K562 (cell line): ENCODE measurements around the gene ACACB. TPM values are rescaled to one million over a fixed set of nuclear protein-coding genes. Genes with fewer than 3 reads are reported as not detected.

Source experiments
- ATAC-seq: fragments of 200-7000 bp; cut with Tn5 transposase; 3 replicates; pipeline ENCODE4 v1.9.1; 2020; ENCODE audit warnings: moderate library complexity
- BruUV-seq: library from RNA; stranded (reverse); fragments of 400-500 nt; replicated peaks from 2 replicates; lab custom pipeline; 2021; lab: Mats Ljungman, UMichigan
- CTCF ChIA-PET: fragments of 300-600 bp; formaldehyde crosslinking; extraction: SDS; loops from one replicate; lab custom pipeline; 2021; ENCODE audit warnings: low intra/inter-chr PET ratio; lab: Yijun Ruan, JAX
- POLR2A ChIA-PET: fragments of 300-600, 350-650 bp; sonication (Branson Sonifier 250); formaldehyde crosslinking; extraction: SDS; loops from one replicate; lab custom pipeline; 2021; ENCODE audit warnings: antibody characterized with exemption, inconsistent platforms; lab: Yijun Ruan, JAX
- DNase-seq, 4 experiments: peaks; one replicate each; pipeline versions ENCODE4 v3.0.0 to v3.0.0-alpha.2; 2011 to 2018; ENCODE audit warnings: low spot score in 3 of 4, mixed read lengths in 3 of 4; ENCODE audit errors: extremely low read depth in 1 of 4
- FAIRE-seq: peaks from 2 replicates; lab custom pipeline; 2011; peaks lifted over from hg19 to GRCh38; lab: Jason Lieb, UNC
- H2AFZ ChIP-seq: 2 replicates; pipeline ENCODE4 v1.6.0; 2011; ENCODE audit warnings: low read depth, low read length, control low read depth, inconsistent platforms
- H3K27ac ChIP-seq: fragments of 200-600 bp; 3 replicates; pipeline ENCODE4 v1.8.0; 2011; ENCODE audit warnings: low read depth, mild to moderate bottlenecking, control low read depth, inconsistent platforms, low read length, moderate library complexity, mixed read lengths; ENCODE audit errors: extremely low read depth
- H3K27me3 ChIP-seq, 2 experiments: fragments of 300-600 bp in 1 of 2; 2 replicates in 1 of 2; 3 replicates in 1 of 2; pipeline versions ENCODE4 v1.6.0 to v1.8.0; 2011; ENCODE audit warnings: inconsistent platforms in 2 of 2, low read length in 2 of 2, mild to moderate bottlenecking in 1 of 2, mixed read lengths in 1 of 2, moderate library complexity in 1 of 2; ENCODE audit not compliant: control insufficient read depth in 2 of 2, insufficient read depth in 2 of 2
- H3K36me3 ChIP-seq: fragments of 300-600 bp; 3 replicates; pipeline ENCODE4 v1.8.0; 2011; ENCODE audit warnings: mild to moderate bottlenecking, low read length, inconsistent platforms; ENCODE audit not compliant: control insufficient read depth, insufficient read depth
- H3K4me1 ChIP-seq, 2 experiments: fragments of 200-600 bp in 1 of 2; replicated peaks in 1 of 2; 2 replicates in 1 of 2; 3 replicates in 1 of 2; pipeline versions ENCODE4 v1.5.1 to v1.8.0; 2011; ENCODE audit warnings: inconsistent platforms in 2 of 2, low read length in 2 of 2, mild to moderate bottlenecking in 1 of 2, mixed read lengths in 1 of 2, moderate library complexity in 1 of 2; ENCODE audit not compliant: control insufficient read depth in 2 of 2, insufficient read depth in 2 of 2
- H3K4me2 ChIP-seq: 2 replicates; pipeline ENCODE4 v1.6.1; 2011; ENCODE audit warnings: low read length, control low read depth, inconsistent platforms, mixed read lengths; ENCODE audit not compliant: insufficient read depth
- H3K4me3 ChIP-seq: fragments of 200-600 bp; sonication (generic), shearing (Covaris generic); 2 replicates; pipeline ENCODE4 v1.5.1; 2016; ENCODE audit warnings: control low read depth, inconsistent platforms
- H3K79me2 ChIP-seq: fragments of 200-600 bp; 3 replicates; pipeline ENCODE4 v1.8.0; 2011; ENCODE audit warnings: low read length, inconsistent platforms; ENCODE audit not compliant: control insufficient read depth, insufficient read depth
- H3K9ac ChIP-seq, 2 experiments: 2 replicates each; pipeline versions ENCODE4 v1.6.0 to v1.6.1; 2011; ENCODE audit warnings: low read depth in 2 of 2, low read length in 2 of 2, control low read depth in 1 of 2, inconsistent platforms in 1 of 2, mild to moderate bottlenecking in 1 of 2, mixed read lengths in 1 of 2; ENCODE audit not compliant: insufficient read depth in 1 of 2
- H3K9me1 ChIP-seq: one replicate; pipeline ENCODE4 v1.6.0; 2011; ENCODE audit warnings: inconsistent platforms, mild to moderate bottlenecking, low read length, moderate library complexity; ENCODE audit not compliant: control insufficient read depth, insufficient read depth
- H3K9me3 ChIP-seq: replicated peaks from 2 replicates; pipeline ENCODE4 v1.5.1; 2011; ENCODE audit warnings: low read depth, low read length, inconsistent platforms; ENCODE audit not compliant: control insufficient read depth, insufficient read depth
- H4K20me1 ChIP-seq: replicated peaks from 2 replicates; pipeline ENCODE4 v1.6.1; 2011; ENCODE audit warnings: low read length, inconsistent platforms, mixed read lengths; ENCODE audit not compliant: control insufficient read depth, insufficient read depth
- CAMTA2 ChIP-seq: fragments of 250-450 bp; sonication (Bioruptor Pico); conservative IDR thresholded peaks from 2 replicates; pipeline ENCODE4 v1.5.1; 2022
- NFIC ChIP-seq: fragments of 450-650 bp; IDR thresholded peaks from 2 replicates; pipeline ENCODE4 v1.6.1; 2017; ENCODE audit warnings: mild to moderate bottlenecking, inconsistent platforms
- ZFP36 ChIP-seq: fragments of 150-350 bp; IDR thresholded peaks from 2 replicates; pipeline ENCODE4 v1.6.1; 2018; ENCODE audit warnings: low read length, low read depth; ENCODE audit not compliant: partially characterized antibody
- WGBS: fragments of 100-300 bp; shearing (Covaris generic); methylation state at CpG from one replicate; pipeline ENCODE4 v1.1.6; 2016; ENCODE audit warnings: low coverage, mixed read lengths; ENCODE audit not compliant: insufficient coverage; ENCODE audit errors: missing lambda C conversion rate; 5-methylcytosine and 5-hydroxymethylcytosine counted together
- in situ Hi-C: fragments of 300-500 bp; cut with MboI; formaldehyde crosslinking; loops from 4 replicates; pipeline ENCODE4 v1.15.0; 2018; ENCODE audit warnings: inconsistent platforms, mixed read lengths
- intact Hi-C: fragments of 100-400 bp; cut with micrococcal nuclease; formaldehyde crosslinking; loops from 2 replicates; pipeline ENCODE4 v1.14.2; 2022
- polyA plus RNA-seq, 8 experiments: library from polyadenylated mRNA; depleted of rRNA in 4 of 8; stranded (reverse) in 5 of 8; unstranded in 3 of 8; fragments of >200 nt; fragmentation: Nextera tagmentation in 2 of 8; fragmentation: Illumina TruSeq in 1 of 8; extraction: Ambion mirVana in 2 of 8; extraction: Trizol in 1 of 8; gene quantifications; 2 replicates each; pipeline versions ENCODE4 v1.2.1 to v1.2.3, GENCODE V29; 2011 to 2014; ENCODE audit warnings: inconsistent platforms in 1 of 8, missing spikeins in 1 of 8
- total RNA-seq, 7 experiments: library from RNA; depleted of rRNA in 6 of 7; stranded (reverse); fragments of >200 nt in 6 of 7; fragmentation: Illumina TruSeq in 2 of 7; extraction: Trizol in 2 of 7; gene quantifications; 2 replicates each; pipeline versions ENCODE4 v1.2.1 to v1.2.3, GENCODE V29; 2011 to 2021; ENCODE audit warnings: low replicate concordance in 1 of 7
- TF ChIP-seq, protein P1 (sequence below): fragments of 250-450 bp; sonication (Bioruptor Pico); IDR thresholded peaks from 2 replicates; pipeline ENCODE4 v1.4.0; 2020; ENCODE audit warnings: mild to moderate bottlenecking, moderate library complexity, borderline replicate concordance

ACACB gene
- total and polyA plus RNA-seq, 9 of the 15 experiments (the other 6 are each of a cell fraction or from before 2014, with no cell fraction given): 0.10 to 2.5 (median 0.83) TPM

DNA sequence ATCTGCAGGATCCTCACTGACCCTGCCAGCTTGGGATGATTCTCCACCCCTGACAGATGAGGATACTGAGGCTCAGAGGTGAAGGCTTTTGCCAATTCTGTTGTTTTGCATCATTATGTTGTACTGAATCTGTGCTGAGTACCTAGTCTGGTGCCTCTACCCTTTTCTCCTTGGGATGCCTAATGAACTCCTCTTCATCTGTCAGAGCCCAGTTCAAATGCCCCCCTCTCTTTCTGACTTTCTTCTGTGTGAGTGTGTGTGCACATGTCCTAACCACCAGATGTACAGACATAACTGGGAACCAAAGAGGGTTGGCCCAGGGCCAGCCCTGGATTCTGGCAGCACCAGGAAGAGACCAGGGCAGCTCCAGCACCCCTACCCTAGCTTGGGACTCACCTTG, 169.9 kb downstream of the ACACB start:
- Histone ChIP-seq H3K9me3 (no peaks in the 10 kb centered on the region), H3K4me3 (no peak overlapping the region), H3K36me3 (no peaks in the 10 kb centered on the region), H3K27ac (no peak overlapping the region), H3K79me2 (no peaks in the 10 kb centered on the region), H4K20me1 (peaks cover 4% of the 10 kb centered on the region; the same call in 1 of the 2 replicates), H3K9ac (no peak overlapping the region), H3K4me2 (no peak overlapping the region), H3K27me3 (peaks cover 14 to 58% of the 10 kb centered on the region in 2 experiments; a peak in 3 of 5 replicates), H3K4me1 (peaks cover 0 to 13% of the 10 kb centered on the region in 2 experiments; a peak in 2 of 5 replicates), H2AFZ (no peak overlapping the region), H3K9me1 (no peaks in the 10 kb centered on the region)
- TF ChIP-seq, protein P1, sequence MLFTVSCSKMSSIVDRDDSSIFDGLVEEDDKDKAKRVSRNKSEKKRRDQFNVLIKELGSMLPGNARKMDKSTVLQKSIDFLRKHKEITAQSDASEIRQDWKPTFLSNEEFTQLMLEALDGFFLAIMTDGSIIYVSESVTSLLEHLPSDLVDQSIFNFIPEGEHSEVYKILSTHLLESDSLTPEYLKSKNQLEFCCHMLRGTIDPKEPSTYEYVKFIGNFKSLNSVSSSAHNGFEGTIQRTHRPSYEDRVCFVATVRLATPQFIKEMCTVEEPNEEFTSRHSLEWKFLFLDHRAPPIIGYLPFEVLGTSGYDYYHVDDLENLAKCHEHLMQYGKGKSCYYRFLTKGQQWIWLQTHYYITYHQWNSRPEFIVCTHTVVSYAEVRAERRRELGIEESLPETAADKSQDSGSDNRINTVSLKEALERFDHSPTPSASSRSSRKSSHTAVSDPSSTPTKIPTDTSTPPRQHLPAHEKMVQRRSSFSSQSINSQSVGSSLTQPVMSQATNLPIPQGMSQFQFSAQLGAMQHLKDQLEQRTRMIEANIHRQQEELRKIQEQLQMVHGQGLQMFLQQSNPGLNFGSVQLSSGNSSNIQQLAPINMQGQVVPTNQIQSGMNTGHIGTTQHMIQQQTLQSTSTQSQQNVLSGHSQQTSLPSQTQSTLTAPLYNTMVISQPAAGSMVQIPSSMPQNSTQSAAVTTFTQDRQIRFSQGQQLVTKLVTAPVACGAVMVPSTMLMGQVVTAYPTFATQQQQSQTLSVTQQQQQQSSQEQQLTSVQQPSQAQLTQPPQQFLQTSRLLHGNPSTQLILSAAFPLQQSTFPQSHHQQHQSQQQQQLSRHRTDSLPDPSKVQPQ (CRISPR knock-in tag): no peak
- 0 out of 2 replicates have a peak, but pooled peaks have one; percentile 25 for TF ChIP-seq NFIC
- FAIRE-seq: no peak
- intact Hi-C loops (no loop called here), in situ Hi-C loops (no loop called here)
- ChIA-PET POLR2A (interaction anchor here (0.6 kb wide), 1 partner anchor 539 kb away, joined by 3 read pairs; no protein-coding TSS in a partner anchor), CTCF (no interaction called here)
- no peak for DNase-seq
- ATAC-seq: no peak
- BruUV-seq: no TSS peak

DNA sequence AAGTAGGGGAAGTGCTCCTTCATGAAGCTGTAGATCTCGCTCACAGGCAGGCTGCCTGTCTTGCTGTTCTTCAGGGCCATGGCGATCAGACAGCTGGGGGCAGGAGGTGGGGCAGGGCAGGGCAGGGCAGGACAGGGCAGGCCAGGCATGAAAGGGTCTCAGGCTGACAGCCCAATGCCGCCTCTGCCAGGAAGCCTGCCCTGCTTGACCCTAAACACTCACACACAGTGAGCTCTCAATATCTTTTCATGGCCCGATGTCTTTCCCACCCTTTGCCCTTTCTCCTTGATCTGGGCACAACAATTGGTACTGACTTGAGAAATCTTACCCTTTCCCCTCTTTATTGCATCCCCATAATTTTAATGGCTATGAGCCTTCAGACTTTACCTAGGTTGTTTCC, 170.3 kb downstream of the ACACB start:
- intact Hi-C loops: no loop called here
- DNase-seq (no peak), FAIRE-seq (no peak), ATAC-seq (no peak)
- TF ChIP-seq CAMTA2 (CRISPR knock-in tag): no peak
- TF ChIP-seq ZFP36: peak; percentile 82
- POLR2A ChIA-PET: no interaction called here
- in situ Hi-C loops: no loop called here
- H3K9me1 ChIP-seq: no peaks in the 10 kb centered on the region
- CTCF ChIA-PET: no interaction called here
- no peaks in the 10 kb centered on the region for H3K79me2 ChIP-seq
- H3K36me3 ChIP-seq: no peaks in the 10 kb centered on the region
- no peak overlapping the region for H3K9ac ChIP-seq
- H3K27ac ChIP-seq: no peak overlapping the region
- 4% methylated on average over 4 of the region's 4 CpGs for WGBS
- H3K4me1 ChIP-seq: peaks cover 0 to 12% of the 10 kb centered on the region in 2 experiments; a peak in 2 of 5 replicates
- no peaks in the 10 kb centered on the region for H3K9me3 ChIP-seq
- H3K4me3 ChIP-seq: no peak overlapping the region
- H3K27me3 ChIP-seq: peaks cover 14 to 58% of the 10 kb centered on the region in 2 experiments; a peak in 3 of 5 replicates
- H2AFZ ChIP-seq: no peak overlapping the region
- H3K4me2 ChIP-seq: no peak overlapping the region
- BruUV-seq: no TSS peak
- H4K20me1 ChIP-seq: peaks cover 4% of the 10 kb centered on the region; the same call in 1 of the 2 replicates
